DND-41 (cell line): ENCODE data around the gene HPCAL1.

Source experiments
- CTCF ChIP-seq: IDR thresholded peaks from 2 replicates; pipeline ENCODE4 v1.5.1; 2012; ENCODE audit warnings: borderline replicate concordance, low read length, moderate library complexity, mild to moderate bottlenecking; ENCODE audit not compliant: poor library complexity, severe bottlenecking; ENCODE audit errors: extremely low read depth
- EZH2 ChIP-seq: IDR thresholded peaks from 3 replicates; pipeline ENCODE4 v1.6.1; 2012; ENCODE audit warnings: borderline replicate concordance, low read depth, mild to moderate bottlenecking, moderate library complexity, low read length, inconsistent platforms; ENCODE audit not compliant: severe bottlenecking

- TF ChIP-seq CTCF: no peak
- TF ChIP-seq EZH2: no peak
Measured at GRCh38 chr2:10373931-10374330, 71.2 kb downstream of the HPCAL1 start.
